Neural progenitor cell (in vitro differentiated cells): ENCODE measurements around the gene NBR1. TPM values are rescaled to one million over a fixed set of nuclear protein-coding genes. Genes with fewer than 3 reads are reported as not detected.

Source experiments
- DNase-seq: peaks from one replicate; pipeline ENCODE4 v3.0.0-alpha.2; 2016; ENCODE audit warnings: low spot score
- H2AFZ ChIP-seq: fragments of 200-600 bp; sonication (generic); replicated peaks from 2 replicates; pipeline ENCODE4 v1.6.1; 2016; ENCODE audit warnings: antibody characterized with exemption
- H3F3A ChIP-seq: fragments of 200-600 bp; sonication (generic); 2 replicates; pipeline ENCODE4 v1.6.1; 2016; ENCODE audit warnings: antibody characterized with exemption, low read depth
- H3K27ac ChIP-seq: fragments of 200-600 bp; sonication (generic); 2 replicates; pipeline ENCODE4 v1.5.1; 2016; ENCODE audit warnings: mild to moderate bottlenecking
- H3K27me3 ChIP-seq: fragments of 200-600 bp; sonication (generic); 2 replicates; pipeline ENCODE4 v1.6.1; 2016; ENCODE audit warnings: mild to moderate bottlenecking, moderate library complexity
- H3K36me3 ChIP-seq: fragments of 200-600 bp; sonication (generic); 2 replicates; pipeline ENCODE4 v1.5.1; 2016
- H3K4me1 ChIP-seq: fragments of 200-600 bp; sonication (generic); 2 replicates; pipeline ENCODE4 v1.6.1; 2016; ENCODE audit warnings: mixed run types
- H3K4me2 ChIP-seq: fragments of 200-600 bp; sonication (generic); 2 replicates; pipeline ENCODE4 v1.6.1; 2016
- H3K4me3 ChIP-seq: fragments of 200-600 bp; sonication (generic); 2 replicates; pipeline ENCODE4 v1.5.1; 2016
- H3K79me2 ChIP-seq: fragments of 200-600 bp; sonication (generic); 2 replicates; pipeline ENCODE4 v1.6.1; 2016; ENCODE audit warnings: low read depth
- H3K9ac ChIP-seq: fragments of 200-600 bp; sonication (generic); 2 replicates; pipeline ENCODE4 v1.6.1; 2016
- H3K9me3 ChIP-seq: fragments of 200-600 bp; sonication (generic); 2 replicates; pipeline ENCODE4 v1.5.1; 2016; ENCODE audit warnings: low read depth
- H4K20me1 ChIP-seq: fragments of 200-600 bp; sonication (generic); 2 replicates; pipeline ENCODE4 v1.6.1; 2016; ENCODE audit warnings: low read depth
- H3K27ac Mint-ChIP-seq: 3 replicates; pipeline ENCODE4 v1.8.0; 2021; ENCODE audit warnings: mixed read lengths
- H3K27me3 Mint-ChIP-seq: 2 replicates; pipeline ENCODE4 v1.8.0; 2022; ENCODE audit warnings: low read depth, mild to moderate bottlenecking, inconsistent platforms, moderate library complexity, mixed read lengths; ENCODE audit not compliant: insufficient read depth
- H3K36me3 Mint-ChIP-seq: 3 replicates; pipeline ENCODE4 v1.8.0; 2021; ENCODE audit warnings: mixed read lengths
- H3K4me1 Mint-ChIP-seq: 3 replicates; pipeline ENCODE4 v1.8.0; 2021; ENCODE audit warnings: mixed read lengths
- H3K4me3 Mint-ChIP-seq: 3 replicates; pipeline ENCODE4 v1.8.0; 2021; ENCODE audit warnings: mild to moderate bottlenecking, moderate library complexity, mixed read lengths
- H3K9me3 Mint-ChIP-seq: 3 replicates; pipeline ENCODE4 v1.8.0; 2020; ENCODE audit warnings: mixed read lengths
- EZH2 ChIP-seq: fragments of 200-600 bp; sonication (generic); IDR thresholded peaks from 2 replicates; pipeline ENCODE4 v1.6.1; 2017; ENCODE audit warnings: antibody characterized with exemption, mild to moderate bottlenecking, moderate library complexity
- EZH2phosphoT487 ChIP-seq: fragments of 200-600 bp; sonication (generic); IDR thresholded peaks from 2 replicates; pipeline ENCODE4 v1.6.1; 2017; ENCODE audit warnings: antibody characterized with exemption
- total RNA-seq: library from RNA; depleted of rRNA; stranded (reverse); fragments of >200 nt; gene quantifications from 2 replicates; pipeline ENCODE4 v1.2.3, GENCODE V29; 2015; ENCODE audit warnings: low replicate concordance
- TF ChIP-seq, protein P1 (sequence below): fragments of 200-600 bp; sonication (generic); IDR thresholded peaks from 2 replicates; pipeline ENCODE4 v1.5.1; 2017; ENCODE audit warnings: antibody characterized with exemption, mild to moderate bottlenecking

NBR1 gene
- total RNA-seq, 1 donor from 2014 or later: 76.5 TPM

DNA sequence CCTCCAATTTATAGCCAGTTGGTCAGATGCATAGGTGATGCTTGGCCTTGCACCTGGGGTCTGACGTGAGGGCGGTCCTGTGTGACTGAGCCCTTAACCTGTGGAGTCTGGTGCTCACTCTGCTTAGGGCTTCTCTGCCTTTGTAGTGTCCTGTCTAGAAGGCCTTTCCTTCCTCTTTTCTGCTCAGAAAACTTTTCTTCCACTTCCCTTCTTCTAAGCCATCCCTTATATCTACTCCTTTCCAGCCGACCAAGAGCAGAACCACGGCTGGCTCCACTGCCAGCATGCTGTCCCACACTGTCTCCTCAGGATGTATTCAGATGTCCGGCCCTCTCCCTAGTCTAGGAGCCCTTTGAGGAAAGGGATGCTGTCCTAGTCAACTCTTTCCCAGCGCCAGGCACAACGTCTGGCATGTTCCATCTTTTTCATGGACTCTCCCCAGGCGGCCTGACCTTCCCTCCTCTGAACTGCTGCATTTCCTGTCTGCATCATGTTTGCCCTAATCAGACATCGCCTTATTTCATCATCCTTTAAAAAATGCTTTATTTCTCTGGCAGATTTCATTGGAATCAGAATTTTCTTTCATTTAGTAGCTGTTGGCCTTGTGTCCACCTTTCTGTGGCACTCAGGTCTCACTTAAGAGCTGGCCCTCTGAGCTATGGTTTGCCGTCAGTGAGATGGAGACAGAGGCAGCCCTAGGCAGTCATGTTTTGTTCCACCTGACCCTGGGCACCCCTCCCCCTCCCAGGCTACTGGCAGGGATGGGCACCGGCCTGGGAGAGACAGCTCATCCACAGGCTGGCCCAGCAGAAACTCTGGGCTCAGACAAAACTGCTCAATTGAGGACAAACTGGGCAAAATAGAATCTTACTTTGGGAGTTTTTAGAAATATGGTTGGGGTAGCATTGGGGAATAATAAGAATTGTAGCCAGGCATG is 30.4 kb upstream of the NBR1 start:
- H3K79me2 ChIP-seq: no peaks in the 10 kb centered on the region
- H3K27me3 Mint-ChIP-seq: no peaks in the 10 kb centered on the region
- H2AFZ ChIP-seq: no peak overlapping the region
- H3K4me3 Mint-ChIP-seq: no peak overlapping the region
- peaks cover 3% of the 10 kb centered on the region for H3K4me1 Mint-ChIP-seq
- H3K27ac Mint-ChIP-seq: no peak overlapping the region
- H3K4me3 ChIP-seq: no peak overlapping the region
- no peaks in the 10 kb centered on the region for H4K20me1 ChIP-seq
- H3K36me3 ChIP-seq: no peaks in the 10 kb centered on the region
- H3K27me3 ChIP-seq: no peaks in the 10 kb centered on the region
- H3K9me3 ChIP-seq: no peaks in the 10 kb centered on the region
- DNase-seq: no peak
- H3K27ac ChIP-seq: no peak overlapping the region
- no peak overlapping the region for H3K4me2 ChIP-seq
- H3F3A ChIP-seq: no peaks in the 10 kb centered on the region
- TF ChIP-seq EZH2phosphoT487 (no peak), EZH2 (no peak)
- TF ChIP-seq, protein P1, sequence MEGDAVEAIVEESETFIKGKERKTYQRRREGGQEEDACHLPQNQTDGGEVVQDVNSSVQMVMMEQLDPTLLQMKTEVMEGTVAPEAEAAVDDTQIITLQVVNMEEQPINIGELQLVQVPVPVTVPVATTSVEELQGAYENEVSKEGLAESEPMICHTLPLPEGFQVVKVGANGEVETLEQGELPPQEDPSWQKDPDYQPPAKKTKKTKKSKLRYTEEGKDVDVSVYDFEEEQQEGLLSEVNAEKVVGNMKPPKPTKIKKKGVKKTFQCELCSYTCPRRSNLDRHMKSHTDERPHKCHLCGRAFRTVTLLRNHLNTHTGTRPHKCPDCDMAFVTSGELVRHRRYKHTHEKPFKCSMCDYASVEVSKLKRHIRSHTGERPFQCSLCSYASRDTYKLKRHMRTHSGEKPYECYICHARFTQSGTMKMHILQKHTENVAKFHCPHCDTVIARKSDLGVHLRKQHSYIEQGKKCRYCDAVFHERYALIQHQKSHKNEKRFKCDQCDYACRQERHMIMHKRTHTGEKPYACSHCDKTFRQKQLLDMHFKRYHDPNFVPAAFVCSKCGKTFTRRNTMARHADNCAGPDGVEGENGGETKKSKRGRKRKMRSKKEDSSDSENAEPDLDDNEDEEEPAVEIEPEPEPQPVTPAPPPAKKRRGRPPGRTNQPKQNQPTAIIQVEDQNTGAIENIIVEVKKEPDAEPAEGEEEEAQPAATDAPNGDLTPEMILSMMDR: no peak
- H3K9me3 Mint-ChIP-seq: no peaks in the 10 kb centered on the region
- no peaks in the 10 kb centered on the region for H3K4me1 ChIP-seq
- H3K36me3 Mint-ChIP-seq: peaks cover 4% of the 10 kb centered on the region
- H3K9ac ChIP-seq: no peak overlapping the region

DNA sequence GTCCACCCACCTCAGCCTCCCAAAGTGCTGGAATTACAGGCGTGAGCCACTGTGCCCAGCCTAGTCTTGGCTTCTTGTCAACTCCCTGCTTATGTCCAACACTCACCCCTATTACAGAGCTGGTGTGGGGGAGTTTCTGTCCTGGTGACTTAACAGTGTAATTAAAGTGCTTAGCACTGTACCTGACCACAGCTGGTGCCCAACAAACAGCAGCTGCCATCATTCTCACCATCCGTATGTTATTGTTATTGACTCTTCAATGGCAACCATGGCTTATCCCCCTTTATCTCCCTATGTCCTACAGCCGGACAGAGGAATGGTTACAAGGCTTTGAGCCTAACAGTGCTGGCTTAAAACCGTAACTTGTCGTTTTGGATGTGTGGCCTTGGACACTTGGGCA is 28.9 kb upstream of the NBR1 start:
- Mint-ChIP-seq H3K4me3 (no peak overlapping the region), H3K27ac (no peak overlapping the region), H3K36me3 (peaks cover 4% of the 10 kb centered on the region), H3K27me3 (no peaks in the 10 kb centered on the region), H3K9me3 (no peaks in the 10 kb centered on the region), H3K4me1 (peaks cover 3% of the 10 kb centered on the region)
- Histone ChIP-seq H3K36me3 (no peaks in the 10 kb centered on the region), H2AFZ (no peak overlapping the region), H3K27me3 (no peaks in the 10 kb centered on the region), H3K27ac (no peak overlapping the region), H3F3A (no peaks in the 10 kb centered on the region), H3K4me1 (no peaks in the 10 kb centered on the region), H3K4me3 (no peak overlapping the region), H3K9ac (no peak overlapping the region), H4K20me1 (no peaks in the 10 kb centered on the region), H3K9me3 (no peaks in the 10 kb centered on the region), H3K79me2 (no peaks in the 10 kb centered on the region), H3K4me2 (no peak overlapping the region)
- no peak for TF ChIP-seq EZH2phosphoT487
- TF ChIP-seq EZH2: no peak
- TF ChIP-seq, protein P1: no peak
- no peak for DNase-seq

GRCh38 chr17:43143201-43143600 is 27.8 kb upstream of the NBR1 start:
- no peak overlapping the region for H3K27ac Mint-ChIP-seq
- no peak for DNase-seq
- H3K36me3 Mint-ChIP-seq: peaks cover 4% of the 10 kb centered on the region

More at GRCh38 chr17:43143201-43143600, 27.8 kb upstream of the NBR1 start:
- no peak overlapping the region for H3K4me3 Mint-ChIP-seq
- no peaks in the 10 kb centered on the region for H3K27me3 Mint-ChIP-seq
- Histone ChIP-seq H3K36me3 (no peaks in the 10 kb centered on the region), H3K27ac (no peak overlapping the region), H3K27me3 (no peaks in the 10 kb centered on the region), H4K20me1 (no peaks in the 10 kb centered on the region), H3K9me3 (no peaks in the 10 kb centered on the region), H3K4me1 (no peaks in the 10 kb centered on the region), H3K4me2 (no peak overlapping the region), H3K79me2 (no peaks in the 10 kb centered on the region), H3F3A (no peaks in the 10 kb centered on the region), H2AFZ (no peak overlapping the region), H3K4me3 (no peak overlapping the region), H3K9ac (no peak overlapping the region)
- TF ChIP-seq EZH2 (no peak), EZH2phosphoT487 (no peak)
- TF ChIP-seq, protein P1: no peak
- H3K4me1 Mint-ChIP-seq: peaks cover 3% of the 10 kb centered on the region
- H3K9me3 Mint-ChIP-seq: no peaks in the 10 kb centered on the region
